Activated naive CD4-positive, alpha-beta T cell treated with anti-CD3 and anti-CD28 coated beads, Interleukin-2, amount 10 ng/mL, durations not matched to agents 7 days and 5 days (primary cell): ENCODE results near the gene TMEM200B.
"Not testable (repeated sequence)": the region's sequence is repeated elsewhere in the genome, so short reads cannot be mapped to it uniquely, and the experiment has no call there.

Experiments
- CTCF ChIA-PET: fragments of 350-600 bp; sonication (Branson Sonifier 250); formaldehyde crosslinking; loops from one replicate; lab custom pipeline; 2021; ENCODE audit warnings: antibody characterized with exemption; lab: Charles Lee
- DNase-seq: peaks from one replicate; pipeline ENCODE4 v3.0.0-alpha.2; 2020
- H3K27ac Mint-ChIP-seq: one replicate; pipeline ENCODE4 v1.8.0; 2021; ENCODE audit warnings: mild to moderate bottlenecking, moderate library complexity, mixed read lengths
- H3K27me3 Mint-ChIP-seq: one replicate; pipeline ENCODE4 v1.8.0; 2021; ENCODE audit warnings: mild to moderate bottlenecking, mixed read lengths
- H3K36me3 Mint-ChIP-seq: one replicate; pipeline ENCODE4 v1.8.0; 2021; ENCODE audit warnings: mixed read lengths
- H3K4me1 Mint-ChIP-seq: one replicate; pipeline ENCODE4 v1.8.0; 2021; ENCODE audit warnings: mixed read lengths
- H3K4me3 Mint-ChIP-seq: one replicate; pipeline ENCODE4 v1.8.0; 2021; ENCODE audit warnings: mild to moderate bottlenecking, moderate library complexity, mixed read lengths
- H3K9me3 Mint-ChIP-seq: one replicate; pipeline ENCODE4 v1.8.0; 2021; ENCODE audit warnings: mixed read lengths

The TMEM200B gene

GRCh38 chr1:29081201-29081600 is 42.5 kb downstream of the TMEM200B start:
- DNase-seq, result no peak
- no peaks in the 10 kb centered on the region for H3K27me3 Mint-ChIP-seq
- no peaks in the 10 kb centered on the region for H3K9me3 Mint-ChIP-seq
- no peak overlapping the region for H3K27ac Mint-ChIP-seq
- CTCF ChIA-PET, result no interaction called here
- no peak overlapping the region for H3K4me3 Mint-ChIP-seq
- H3K4me1 Mint-ChIP-seq, result no peaks in the 10 kb centered on the region
- H3K36me3 Mint-ChIP-seq, result peaks cover 10% of the 10 kb centered on the region

DNA sequence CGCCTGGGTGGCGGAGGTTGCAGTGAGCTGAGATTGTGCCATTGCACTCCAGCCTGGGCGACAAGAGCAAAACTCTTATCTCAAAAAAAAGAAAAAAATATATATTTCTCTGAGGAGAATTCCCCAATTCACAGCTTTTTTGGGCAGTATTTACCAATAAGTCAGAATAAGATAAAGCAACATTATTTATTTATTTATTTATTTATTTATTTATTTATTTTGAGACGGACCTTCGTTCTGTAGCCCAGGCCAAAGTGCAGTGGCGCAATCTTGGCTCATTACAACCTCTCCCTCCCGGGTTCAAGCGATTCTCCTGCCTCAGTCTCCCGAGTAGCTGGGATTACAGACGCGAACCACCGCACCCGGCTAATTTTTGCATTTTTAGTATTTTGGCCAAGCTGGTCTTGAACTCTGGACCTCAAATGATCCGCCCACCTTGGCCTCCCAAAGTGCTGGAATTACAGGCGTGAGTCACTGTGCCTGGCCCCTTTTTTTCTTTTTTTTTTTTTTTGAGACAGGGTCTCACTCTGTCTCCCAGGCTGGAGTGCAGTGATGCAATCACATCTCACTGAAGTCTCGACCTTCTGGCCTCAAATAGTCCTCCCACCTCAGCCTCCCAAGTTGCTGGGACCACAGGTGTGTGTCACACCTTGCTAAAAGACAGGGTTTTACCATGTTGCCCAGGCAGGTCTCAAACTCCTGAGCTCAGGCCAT is 43.6 kb downstream of the TMEM200B start:
- peaks cover 11% of the 10 kb centered on the region for H3K36me3 Mint-ChIP-seq
- H3K9me3 Mint-ChIP-seq, H3K27ac Mint-ChIP-seq: not testable (repeated sequence)

GRCh38 chr1:29077155-29077554 is 46.5 kb downstream of the TMEM200B start:
- no peak overlapping the region for H3K4me3 Mint-ChIP-seq
- H3K27me3 Mint-ChIP-seq, result no peaks in the 10 kb centered on the region
- peaks cover 14% of the 10 kb centered on the region for H3K36me3 Mint-ChIP-seq
- CTCF ChIA-PET, result no interaction called here
- H3K27ac Mint-ChIP-seq, result no peak overlapping the region
- H3K9me3 Mint-ChIP-seq, result no peaks in the 10 kb centered on the region
- H3K4me1 Mint-ChIP-seq, result no peaks in the 10 kb centered on the region
- DNase-seq, result no peak

More for the DNA sequence above, 43.6 kb downstream of the TMEM200B start:
- H3K4me1 Mint-ChIP-seq, H3K27me3 Mint-ChIP-seq, H3K4me3 Mint-ChIP-seq, DNase-seq: not testable (repeated sequence)
- CTCF ChIA-PET, result interaction anchor here (0.7 kb wide), 1 partner anchor 23 kb away, joined by 3 read pairs; no protein-coding TSS in a partner anchor
